K562 (cell line): ENCODE measurements around the gene CDC20B. TPM values are rescaled to one million over a fixed set of nuclear protein-coding genes. Genes with fewer than 3 reads are reported as not detected.

ENCODE experiments used
- BCLAF1 ChIP-seq, 2 experiments: fragments of 450-650 bp in 1 of 2; IDR thresholded peaks; 2 replicates each; pipeline ENCODE4 v1.6.1; 2011 to 2017; ENCODE audit warnings: low read depth in 2 of 2, antibody characterized with exemption in 1 of 2, borderline replicate concordance in 1 of 2, low read length in 1 of 2, mild to moderate bottlenecking in 1 of 2, mixed read lengths in 1 of 2; ENCODE audit not compliant: control insufficient read depth in 1 of 2
- GATA2 ChIP-seq: sonication (generic); formaldehyde crosslinking; IDR thresholded peaks from 2 replicates; pipeline ENCODE4 v1.4.0; 2020; ENCODE audit warnings: mild to moderate bottlenecking, missing genetic modification reagents
- HDAC3 ChIP-seq: fragments of 450-650 bp; IDR thresholded peaks from 2 replicates; pipeline ENCODE4 v1.6.1; 2018; ENCODE audit warnings: borderline replicate concordance, mild to moderate bottlenecking, moderate library complexity; ENCODE audit not compliant: partially characterized antibody
- OTX1 ChIP-seq: fragments of 450-650 bp; formaldehyde crosslinking; IDR thresholded peaks from 2 replicates; pipeline ENCODE4 v1.4.0; 2022; ENCODE audit warnings: mild to moderate bottlenecking
- SAFB2 ChIP-seq: fragments of 200-400 bp; formaldehyde crosslinking; IDR thresholded peaks from 2 replicates; pipeline ENCODE4 v1.6.1; 2018; ENCODE audit warnings: borderline replicate concordance, low read length, low read depth, moderate library complexity; ENCODE audit not compliant: severe bottlenecking
- ZFP30 ChIP-seq: fragments of 250-450 bp; sonication (Bioruptor Pico); IDR thresholded peaks from 2 replicates; pipeline ENCODE4 v1.8.0; 2022; ENCODE audit warnings: moderate library complexity, mild to moderate bottlenecking, inconsistent platforms, borderline replicate concordance
- polyA plus RNA-seq, 8 experiments: library from polyadenylated mRNA; depleted of rRNA in 4 of 8; stranded (reverse) in 5 of 8; unstranded in 3 of 8; fragments of >200 nt; fragmentation: Nextera tagmentation in 2 of 8; fragmentation: Illumina TruSeq in 1 of 8; extraction: Ambion mirVana in 2 of 8; extraction: Trizol in 1 of 8; gene quantifications; 2 replicates each; pipeline versions ENCODE4 v1.2.1 to v1.2.3, GENCODE V29; 2011 to 2014; ENCODE audit warnings: inconsistent platforms in 1 of 8, missing spikeins in 1 of 8
- total RNA-seq, 7 experiments: library from RNA; depleted of rRNA in 6 of 7; stranded (reverse); fragments of >200 nt in 6 of 7; fragmentation: Illumina TruSeq in 2 of 7; extraction: Trizol in 2 of 7; gene quantifications; 2 replicates each; pipeline versions ENCODE4 v1.2.1 to v1.2.3, GENCODE V29; 2011 to 2021; ENCODE audit warnings: low replicate concordance in 1 of 7

CDC20B gene
- total and polyA plus RNA-seq, 9 of the 15 experiments (the other 6 are each of a cell fraction or from before 2014, with no cell fraction given): 0.04 TPM; not detected in 8

GRCh38 chr5:55188656-55189540, 15.9 kb upstream of the CDC20B start (continued):
- TF ChIP-seq ZFP30 (CRISPR knock-in tag): no peak
- TF ChIP-seq OTX1 (CRISPR knock-in tag): no peak
- no peak for TF ChIP-seq GATA2 (CRISPR knock-in tag)
- no peak for TF ChIP-seq HDAC3
- no peak for TF ChIP-seq BCLAF1 (IDR thresholded peaks at IDR 0.05; ENCODE audit: borderline replicate concordance in 1 of 2, control insufficient read depth in 1 of 2, low read depth in 2 of 2, low read length in 1 of 2)
- no peak for TF ChIP-seq SAFB2
